Stimulated activated CD8-positive, alpha-beta memory T cell treated with anti-CD3 and anti-CD28 coated beads, Interleukin-15, amount 100 ng/mL, for 1 hour (primary cell): ENCODE results near the gene BRD4.

Experiments used
- DNase-seq: peaks from one replicate; pipeline ENCODE4 v3.0.0-alpha.2; 2020; ENCODE audit warnings: low read depth

Gene BRD4

GRCh38 chr19:15248648-15249527 is 83.5 kb downstream of the BRD4 start:
- no peak for DNase-seq

DNA sequence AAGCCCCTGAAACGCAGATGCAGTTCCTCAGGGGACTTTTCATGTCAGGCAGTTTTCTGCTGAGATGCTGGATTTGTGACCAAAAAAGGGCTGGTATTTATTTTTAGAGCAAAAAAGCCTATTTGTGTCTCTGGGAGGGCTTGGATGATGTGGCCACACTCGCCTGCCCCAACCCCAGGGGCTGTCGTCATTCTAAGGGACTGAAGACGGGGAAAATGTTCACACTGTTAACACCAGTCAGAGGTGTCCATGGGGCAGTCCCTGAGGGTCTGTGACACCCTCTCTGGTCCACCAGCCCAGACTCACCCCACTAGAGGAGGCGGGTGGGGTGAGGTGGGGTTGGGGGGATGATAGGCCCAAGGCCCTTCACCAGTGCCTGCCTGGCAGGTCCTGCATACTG is 84.2 kb downstream of the BRD4 start:
- DNase-seq: no peak

DNA sequence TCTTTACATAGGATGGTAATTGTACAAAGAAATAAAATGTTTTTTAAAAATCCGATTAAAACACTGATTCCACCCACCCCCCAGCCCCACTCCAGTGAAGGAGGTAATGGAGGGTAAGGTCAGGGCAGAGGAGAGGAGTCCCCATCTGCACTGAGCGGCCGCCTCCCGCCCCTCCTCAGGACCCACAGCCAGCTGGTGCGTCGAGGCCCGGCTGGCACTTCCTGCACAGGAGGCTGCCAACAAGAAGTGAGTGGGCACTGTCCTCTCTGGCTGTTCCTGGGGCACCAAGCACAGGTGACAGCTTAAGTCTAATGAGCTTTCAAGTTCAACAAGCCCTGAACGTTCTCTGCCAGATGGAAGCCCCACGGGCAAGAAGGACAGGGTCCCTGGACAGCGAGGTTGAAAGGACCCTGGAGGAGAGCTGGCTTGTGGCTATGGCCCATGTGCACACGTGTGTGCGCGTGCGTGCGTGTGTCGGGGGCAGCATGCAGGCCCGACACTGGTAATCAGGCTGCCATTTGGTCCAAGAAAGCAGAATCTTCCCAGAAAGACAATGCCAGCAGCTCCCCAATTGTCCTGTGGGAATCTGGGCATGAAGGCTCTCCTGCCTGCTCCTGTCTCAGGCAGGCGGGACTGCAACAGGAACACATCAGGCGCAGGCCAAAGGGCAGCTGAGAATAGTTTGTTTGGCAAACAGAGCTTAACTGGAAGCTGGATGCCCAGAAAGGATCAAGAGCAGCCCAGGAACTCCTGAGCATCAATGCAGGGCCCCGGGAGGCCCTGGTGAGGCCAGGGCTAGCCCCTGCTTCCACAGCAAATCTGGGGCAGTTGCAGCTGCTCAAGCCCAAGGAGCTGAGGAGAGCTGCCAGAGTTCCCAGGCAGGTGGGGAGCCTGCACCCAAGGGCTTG is 85.0 kb downstream of the BRD4 start:
- no peak for DNase-seq

- DNase-seq: no peak
Observed at GRCh38 chr19:15246198-15246481, 86.2 kb downstream of the BRD4 start.

DNA sequence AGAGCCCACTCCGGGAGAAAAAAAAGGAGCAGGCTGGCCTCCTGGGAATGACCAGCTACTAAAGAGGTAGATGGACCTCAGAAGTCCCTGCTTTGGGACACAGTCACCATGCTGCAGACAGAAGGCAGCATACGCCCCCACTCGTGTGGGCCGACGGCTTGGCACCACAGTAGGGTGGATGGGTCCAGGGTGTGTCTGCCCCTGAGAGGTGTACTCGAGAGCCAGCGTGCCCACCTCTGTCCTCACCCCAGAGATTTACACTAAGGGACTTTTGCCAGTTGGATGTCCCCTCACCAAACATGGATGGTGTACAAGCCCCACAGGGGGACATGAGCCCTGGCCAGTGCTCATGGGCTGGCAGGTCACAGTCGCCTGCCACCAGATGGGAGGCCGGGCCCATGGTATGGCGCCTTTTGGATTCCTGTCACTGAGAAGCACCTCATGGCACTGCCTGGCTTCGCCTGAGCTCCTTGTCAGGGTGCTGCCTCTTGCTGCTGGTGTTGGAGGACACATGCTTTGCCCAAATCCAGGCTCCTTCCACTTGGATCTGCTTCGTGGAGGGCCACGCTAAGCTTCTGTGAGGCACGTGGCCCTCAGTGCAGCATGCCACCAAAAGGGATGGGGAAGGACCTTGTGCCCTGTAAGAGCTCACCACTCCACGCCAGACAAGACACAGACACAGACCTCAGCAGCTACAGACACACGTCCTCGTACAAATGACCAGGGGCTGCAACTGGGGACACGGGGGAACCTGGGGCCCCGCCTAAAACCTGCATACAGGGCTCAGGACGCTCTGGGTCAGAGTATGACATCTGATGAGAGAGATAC is 86.8 kb downstream of the BRD4 start:
- no peak for DNase-seq

GRCh38 chr19:15244808-15245207 is 87.5 kb downstream of the BRD4 start:
- DNase-seq: no peak

GRCh38 chr19:15244106-15244803 is 88.1 kb downstream of the BRD4 start:
- no peak for DNase-seq

DNA sequence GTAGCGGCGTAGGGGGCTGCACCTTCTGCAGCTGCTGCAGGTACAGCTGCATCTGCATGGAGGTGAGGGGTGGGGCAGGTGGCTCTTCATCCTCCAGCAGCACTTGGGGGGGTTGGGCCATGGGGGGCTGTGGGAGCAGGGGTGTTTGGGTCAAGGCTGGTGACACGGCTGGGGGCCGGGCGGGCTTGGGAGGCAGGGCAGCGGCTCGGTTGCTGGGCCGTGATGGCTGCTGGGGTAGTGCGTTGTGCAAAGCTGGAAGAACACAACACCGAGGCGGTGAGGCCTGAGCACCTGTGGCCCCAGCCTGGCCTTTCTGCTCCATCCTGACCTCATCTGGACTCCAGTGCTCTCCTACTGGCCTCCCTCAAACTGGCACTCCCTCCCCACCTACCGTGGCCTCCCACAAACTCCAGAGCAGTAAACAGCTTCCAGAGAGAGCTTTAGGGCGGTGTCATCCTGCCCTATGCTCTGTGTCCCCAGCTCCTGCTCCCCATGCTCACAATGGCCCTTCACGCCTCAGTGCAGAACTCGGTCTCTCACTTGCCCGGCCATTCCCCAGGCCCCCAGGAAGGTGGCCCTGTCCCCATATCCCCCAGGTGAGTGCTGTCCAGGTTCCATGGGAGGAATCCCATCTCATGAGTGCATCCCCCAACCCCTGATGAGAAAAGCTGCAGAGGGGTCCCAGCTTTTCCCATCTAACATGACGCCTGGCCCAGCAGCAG is 88.9 kb downstream of the BRD4 start:
- no peak for DNase-seq

- DNase-seq: no peak
Observed at GRCh38 chr19:15241259-15241910, 91.0 kb downstream of the BRD4 start.

DNA sequence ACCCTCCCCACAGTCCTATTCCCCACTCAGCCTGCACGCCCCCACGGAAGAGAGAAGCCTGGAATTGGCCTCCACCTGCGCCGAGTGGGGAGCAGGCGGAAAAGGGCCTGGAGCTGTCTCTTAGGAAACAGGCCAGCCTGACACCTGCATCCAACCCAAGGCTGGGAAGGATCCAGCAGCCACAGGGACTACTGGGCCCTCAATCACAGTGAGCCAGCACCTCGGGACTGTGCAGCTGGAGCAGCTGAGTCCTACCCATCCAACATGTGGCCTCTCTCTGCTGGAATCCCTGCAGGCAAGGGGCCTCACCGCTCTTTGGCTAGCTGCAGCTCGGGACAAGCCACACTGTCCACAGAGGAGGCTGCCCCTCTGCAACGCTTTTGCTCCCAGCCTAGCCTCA is 91.8 kb downstream of the BRD4 start:
- no peak for DNase-seq

DNA sequence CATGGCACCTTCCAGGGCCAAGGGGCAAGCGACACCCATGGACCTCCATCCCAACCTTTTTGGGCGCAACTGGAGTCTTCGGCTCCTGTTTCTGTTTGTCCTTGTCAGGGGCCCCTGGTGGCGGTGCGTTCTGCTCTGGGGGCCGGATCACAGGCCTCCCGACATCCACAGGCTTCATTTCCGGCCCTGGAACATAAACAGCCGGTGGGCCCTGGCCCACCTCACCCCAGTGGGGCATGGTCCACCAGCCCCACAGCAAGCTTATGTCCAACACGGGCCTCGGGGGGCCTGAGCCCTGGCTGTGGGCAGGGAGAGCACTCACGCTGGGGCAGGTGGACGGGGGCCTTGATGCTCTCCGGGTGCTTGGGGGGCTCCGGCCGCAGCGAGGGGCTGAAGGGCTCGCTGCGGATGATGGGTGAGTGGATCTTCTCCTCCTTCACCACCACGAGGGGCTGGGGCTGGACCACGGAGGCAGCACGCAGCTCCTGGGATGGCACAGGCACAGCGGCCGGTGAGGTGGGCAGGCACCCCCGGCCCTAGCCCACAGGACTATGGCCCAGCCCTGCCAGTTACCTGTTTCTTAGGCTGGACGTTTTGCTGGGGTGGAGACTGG is 92.9 kb downstream of the BRD4 start:
- no peak for DNase-seq

GRCh38 chr19:15238639-15239155 is 93.6 kb downstream of the BRD4 start:
- DNase-seq: no peak

- DNase-seq: no peak
Observed at GRCh38 chr19:15237759-15238638, 94.3 kb downstream of the BRD4 start.

DNA sequence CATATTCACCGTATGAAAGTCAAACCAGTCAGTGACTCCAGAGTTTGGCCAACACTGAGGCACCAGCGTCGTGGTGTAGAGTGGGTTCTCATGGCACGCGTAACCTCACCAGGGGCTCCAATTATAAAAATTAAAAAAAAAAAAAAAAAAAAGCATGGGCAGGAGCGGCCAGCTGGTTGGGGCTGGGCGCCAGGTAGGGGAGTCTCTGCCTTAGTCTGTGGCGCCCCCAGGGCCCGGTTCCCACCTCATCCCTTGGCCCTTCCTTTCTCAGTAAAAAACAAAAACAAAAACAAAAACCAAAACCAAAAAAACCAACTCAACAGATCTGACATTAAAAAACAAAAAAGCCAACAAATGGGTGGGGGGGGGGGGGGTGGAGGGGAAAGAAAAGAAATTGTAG is 95.5 kb downstream of the BRD4 start:
- DNase-seq: no peak

GRCh38 chr19:15235781-15236180 is 96.6 kb downstream of the BRD4 start:
- no peak for DNase-seq

DNA sequence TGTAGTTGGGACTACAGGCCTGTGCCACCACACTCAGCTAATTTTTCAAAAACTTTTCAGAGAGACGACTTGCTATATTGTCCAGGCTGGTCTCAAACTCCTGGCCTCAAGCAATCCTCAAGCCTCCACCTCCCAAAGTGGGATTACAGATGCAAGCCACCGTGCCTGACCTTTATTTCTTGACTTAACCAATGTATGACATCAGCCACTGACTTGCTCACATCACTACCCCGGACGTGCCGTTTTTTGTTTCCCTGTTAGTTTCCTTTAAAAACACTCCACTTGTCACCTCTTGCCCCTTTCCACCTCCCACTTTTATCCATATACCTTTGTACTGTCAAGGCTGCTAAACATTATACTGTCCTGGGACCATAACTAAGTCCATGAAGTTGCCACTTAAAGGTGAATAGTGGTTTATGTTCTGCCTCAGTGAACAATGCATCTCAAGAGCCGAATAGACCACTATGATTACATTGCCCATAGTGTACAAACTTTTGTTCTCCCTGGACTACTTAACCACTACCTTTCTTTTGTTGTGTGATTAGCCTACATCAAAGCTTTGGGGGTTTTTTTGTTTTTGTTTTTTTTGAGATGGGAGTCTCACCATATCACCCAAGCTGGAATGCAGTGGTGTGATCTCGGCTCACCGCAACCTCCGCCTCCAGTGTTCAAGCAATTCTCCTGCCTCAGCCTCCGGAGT is 97.8 kb downstream of the BRD4 start:
- DNase-seq: no peak

GRCh38 chr19:15231271-15231670 is 101.1 kb downstream of the BRD4 start:
- DNase-seq: no peak

DNA sequence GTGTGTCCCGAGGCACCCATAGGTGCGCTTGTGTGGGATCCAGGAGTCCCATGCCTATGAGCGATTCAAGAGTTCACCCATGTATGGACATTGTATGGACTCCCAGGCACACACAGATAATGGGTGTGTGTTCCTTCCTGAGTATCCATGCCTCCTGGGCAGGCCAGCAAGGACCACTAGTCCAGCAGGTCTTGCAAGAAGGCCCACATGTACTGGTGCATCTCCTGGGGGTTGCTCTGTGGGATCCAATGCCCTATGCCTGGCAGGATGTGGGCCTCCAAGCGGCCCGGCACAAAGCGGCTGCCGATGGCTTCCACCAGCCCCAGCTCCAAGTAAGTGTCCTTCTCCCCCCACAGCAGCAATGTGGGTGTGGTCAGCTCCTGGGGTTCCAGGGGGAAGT is 105.1 kb downstream of the BRD4 start:
- DNase-seq: no peak
